DOHH2 (cell line): ENCODE results near the gene LYPD3.

ENCODE experiments used
- EZH2phosphoT487 ChIP-seq: fragments of 200-600 bp; sonication (generic); IDR thresholded peaks from 2 replicates; pipeline ENCODE4 v1.6.1; 2017; ENCODE audit warnings: borderline replicate concordance, mild to moderate bottlenecking, antibody characterized with exemption, low read length, moderate library complexity, mixed read lengths
- TF ChIP-seq, protein P1 (sequence below): fragments of 200-600 bp; sonication (generic); IDR thresholded peaks from one replicate; pipeline ENCODE4 v1.5.1; 2014; ENCODE audit warnings: antibody characterized with exemption, mild to moderate bottlenecking, low read depth, low read length; ENCODE audit not compliant: poor library complexity, severe bottlenecking

DNA sequence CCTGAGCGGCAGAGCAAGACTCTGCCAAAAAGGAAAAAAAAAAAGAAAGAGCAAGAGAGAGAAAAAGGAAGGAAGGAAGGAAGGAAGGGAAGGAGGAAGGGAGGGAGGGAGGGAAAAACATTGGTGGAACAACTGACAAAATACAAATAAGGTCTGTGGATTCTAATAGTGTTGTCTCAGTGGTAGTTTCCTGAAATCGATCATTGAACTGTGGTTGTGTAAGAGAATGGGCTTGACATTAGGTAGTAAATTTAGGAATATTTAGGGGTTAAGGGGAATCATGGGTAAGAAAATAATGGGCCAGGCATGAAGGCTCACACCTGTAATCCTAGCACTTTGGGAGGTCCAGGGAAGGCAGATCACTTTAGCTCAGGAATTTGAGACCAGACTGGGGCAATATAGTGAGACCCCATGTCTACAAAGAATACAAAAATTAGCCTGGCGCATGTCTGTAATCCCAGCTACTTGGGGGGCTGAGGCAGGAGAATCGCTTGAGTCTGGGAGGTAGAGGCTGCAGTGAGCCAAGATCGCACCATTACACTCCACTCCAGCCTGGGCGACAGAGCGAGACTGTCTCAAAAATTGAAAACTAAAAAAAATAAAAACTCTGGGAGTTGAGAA, 24.7 kb upstream of the LYPD3 start:
- TF ChIP-seq, protein P1, sequence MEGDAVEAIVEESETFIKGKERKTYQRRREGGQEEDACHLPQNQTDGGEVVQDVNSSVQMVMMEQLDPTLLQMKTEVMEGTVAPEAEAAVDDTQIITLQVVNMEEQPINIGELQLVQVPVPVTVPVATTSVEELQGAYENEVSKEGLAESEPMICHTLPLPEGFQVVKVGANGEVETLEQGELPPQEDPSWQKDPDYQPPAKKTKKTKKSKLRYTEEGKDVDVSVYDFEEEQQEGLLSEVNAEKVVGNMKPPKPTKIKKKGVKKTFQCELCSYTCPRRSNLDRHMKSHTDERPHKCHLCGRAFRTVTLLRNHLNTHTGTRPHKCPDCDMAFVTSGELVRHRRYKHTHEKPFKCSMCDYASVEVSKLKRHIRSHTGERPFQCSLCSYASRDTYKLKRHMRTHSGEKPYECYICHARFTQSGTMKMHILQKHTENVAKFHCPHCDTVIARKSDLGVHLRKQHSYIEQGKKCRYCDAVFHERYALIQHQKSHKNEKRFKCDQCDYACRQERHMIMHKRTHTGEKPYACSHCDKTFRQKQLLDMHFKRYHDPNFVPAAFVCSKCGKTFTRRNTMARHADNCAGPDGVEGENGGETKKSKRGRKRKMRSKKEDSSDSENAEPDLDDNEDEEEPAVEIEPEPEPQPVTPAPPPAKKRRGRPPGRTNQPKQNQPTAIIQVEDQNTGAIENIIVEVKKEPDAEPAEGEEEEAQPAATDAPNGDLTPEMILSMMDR = no peak
- TF ChIP-seq EZH2phosphoT487 = no peak
